KOPT-K1 (cell line): ENCODE measurements around the gene ANO2.

Source experiments
- H3K27ac ChIP-seq: fragments of 200-600 bp; sonication (generic); 2 replicates; pipeline ENCODE4 v1.5.1; 2016; ENCODE audit warnings: antibody characterized with exemption, mild to moderate bottlenecking, low read depth, low read length; ENCODE audit not compliant: poor library complexity, severe bottlenecking
- H3K36me3 ChIP-seq: fragments of 200-600 bp; sonication (generic); 2 replicates; pipeline ENCODE4 v1.5.1; 2017; ENCODE audit warnings: antibody characterized with exemption, mild to moderate bottlenecking, low read length, moderate library complexity; ENCODE audit not compliant: insufficient read depth
- H3K9me3 ChIP-seq: fragments of 200-600 bp; sonication (generic); 2 replicates; pipeline ENCODE4 v1.5.1; 2017; ENCODE audit warnings: antibody characterized with exemption, low read length, mild to moderate bottlenecking; ENCODE audit not compliant: insufficient read depth, poor library complexity, severe bottlenecking

ANO2 gene

GRCh38 chr12:5806371-5807089, 138.5 kb downstream of the ANO2 start:
- Histone ChIP-seq H3K36me3 (no peaks in the 10 kb centered on the region), H3K27ac (no peak overlapping the region), H3K9me3 (no peaks in the 10 kb centered on the region)

DNA sequence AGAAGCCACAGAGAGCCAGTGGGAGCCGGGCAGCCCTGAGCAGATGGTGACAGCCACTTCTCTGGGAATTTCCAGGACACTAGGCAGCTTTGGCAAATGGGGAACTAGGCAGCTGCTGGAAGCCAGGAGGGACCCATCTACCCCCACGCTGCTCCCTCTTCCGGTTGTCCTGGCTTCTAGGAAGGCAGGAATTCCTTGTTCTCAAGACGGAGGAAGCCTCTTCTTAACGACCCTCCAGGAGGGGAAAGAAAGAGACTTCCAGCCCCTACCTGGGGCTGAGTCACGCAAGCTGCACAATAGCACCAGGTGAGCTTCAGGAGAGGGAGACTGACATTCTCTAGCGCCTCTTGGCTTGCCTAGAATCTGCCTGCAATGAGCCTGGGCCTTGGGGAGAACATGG, 141.5 kb downstream of the ANO2 start:
- Histone ChIP-seq H3K9me3 (no peaks in the 10 kb centered on the region), H3K27ac (no peak overlapping the region), H3K36me3 (no peaks in the 10 kb centered on the region)

DNA sequence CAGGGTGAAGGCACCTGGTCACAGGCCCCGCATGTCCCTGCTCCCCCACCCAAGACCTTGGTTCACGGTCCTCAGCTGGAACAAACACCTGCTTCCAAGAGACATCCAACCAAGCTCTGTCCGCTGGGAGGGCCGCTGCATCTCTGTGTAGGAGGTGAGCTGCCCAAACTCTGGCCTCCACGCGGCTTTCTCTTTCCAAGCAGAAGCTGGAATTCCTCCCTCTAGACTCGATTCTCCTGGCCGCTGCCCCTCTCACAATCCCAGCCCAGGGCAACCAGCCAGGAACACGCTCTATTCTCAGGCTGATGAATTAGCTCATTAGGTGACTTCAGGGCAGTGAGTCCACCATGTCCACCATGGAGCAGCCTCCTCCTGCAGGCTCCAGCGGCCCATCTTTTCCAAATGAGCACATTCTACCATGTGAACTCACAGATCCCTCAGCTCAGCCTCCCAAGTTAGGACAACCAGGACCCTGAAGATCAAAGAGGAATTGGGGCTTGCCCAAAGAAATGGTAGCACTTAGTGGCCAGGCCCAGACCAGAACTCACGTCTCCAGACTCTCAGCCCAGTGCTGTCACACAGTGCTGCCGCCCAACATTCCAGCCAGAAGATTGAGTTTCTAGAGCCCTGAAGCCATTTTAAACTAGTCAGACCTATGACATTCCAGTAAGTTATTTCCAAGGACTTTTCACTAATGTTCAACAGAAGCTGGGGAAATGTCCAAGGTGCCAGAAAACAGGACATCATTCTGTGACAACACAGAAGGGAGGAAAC, 146.6 kb downstream of the ANO2 start:
- H3K9me3 ChIP-seq = no peaks in the 10 kb centered on the region
- H3K36me3 ChIP-seq = no peaks in the 10 kb centered on the region
- H3K27ac ChIP-seq = no peak overlapping the region

DNA sequence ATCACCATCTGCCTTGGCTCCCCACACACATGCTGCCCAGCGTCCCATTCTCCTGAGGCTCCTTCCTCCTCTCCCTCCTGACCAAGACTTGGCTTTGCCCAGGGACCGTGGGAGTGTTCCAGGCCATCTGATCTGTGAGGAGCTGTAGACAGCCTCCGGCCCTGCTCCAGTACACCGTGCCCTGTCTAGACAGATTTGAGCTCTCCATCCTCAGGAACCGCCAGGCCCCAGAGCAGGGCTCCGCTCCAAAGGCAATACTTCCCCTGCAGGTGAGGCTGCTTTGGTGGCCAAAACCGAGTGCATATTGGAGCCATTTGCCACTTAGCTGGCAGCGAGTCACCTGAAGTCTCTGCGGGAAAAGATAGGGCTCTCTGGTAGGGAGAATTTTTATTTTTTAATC, 147.4 kb downstream of the ANO2 start:
- Histone ChIP-seq H3K36me3 (no peaks in the 10 kb centered on the region), H3K27ac (no peak overlapping the region), H3K9me3 (no peaks in the 10 kb centered on the region)

DNA sequence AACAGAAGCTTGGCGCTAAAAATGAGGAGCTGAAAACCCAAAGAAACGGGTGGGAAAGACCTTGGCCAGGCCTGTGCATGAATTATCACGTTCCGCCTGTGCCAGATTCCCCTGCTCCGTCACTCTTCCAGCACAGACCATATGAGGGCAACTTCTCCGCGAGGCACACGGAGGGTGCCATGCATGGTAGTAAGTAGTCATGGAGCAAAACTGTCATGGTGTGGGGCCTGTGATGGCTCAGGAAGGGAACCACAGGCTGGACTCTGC, 148.2 kb downstream of the ANO2 start:
- no peaks in the 10 kb centered on the region for H3K9me3 ChIP-seq
- H3K27ac ChIP-seq = no peak overlapping the region
- no peaks in the 10 kb centered on the region for H3K36me3 ChIP-seq

DNA sequence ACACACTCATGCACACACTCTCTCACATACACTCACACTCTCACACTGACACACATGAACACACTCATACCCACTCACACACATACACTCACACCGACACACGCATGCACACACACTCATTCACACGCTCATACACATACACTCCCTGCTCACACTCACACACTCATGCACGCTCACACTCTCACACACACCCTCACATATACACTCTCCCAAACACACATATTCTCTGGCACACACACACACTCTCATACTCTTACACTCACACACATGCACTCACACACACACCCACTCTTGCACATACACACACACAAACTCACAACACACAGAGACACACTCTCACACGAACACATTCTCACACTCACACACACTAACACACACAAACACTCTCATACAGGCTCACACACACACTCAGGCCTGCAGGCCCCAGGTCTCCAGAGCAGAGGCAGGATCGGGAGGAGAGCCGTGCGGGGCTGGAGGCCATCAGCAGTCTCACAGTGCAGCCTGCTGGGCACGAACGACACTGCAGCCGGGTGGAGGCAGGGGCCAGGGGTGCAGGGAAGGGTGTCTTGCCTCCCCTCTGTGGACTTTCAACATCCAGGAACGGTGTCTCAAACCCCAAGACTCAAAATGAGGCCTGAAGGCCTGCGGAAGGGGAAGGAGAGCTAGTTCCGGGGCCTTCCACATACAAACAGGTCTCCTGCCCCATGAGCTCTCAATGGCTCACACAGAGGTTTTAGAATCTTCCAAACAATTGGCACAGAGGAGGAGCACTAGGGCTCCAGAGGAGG, 148.7 kb downstream of the ANO2 start:
- Histone ChIP-seq H3K27ac (no peak overlapping the region), H3K9me3 (no peaks in the 10 kb centered on the region), H3K36me3 (no peaks in the 10 kb centered on the region)

DNA sequence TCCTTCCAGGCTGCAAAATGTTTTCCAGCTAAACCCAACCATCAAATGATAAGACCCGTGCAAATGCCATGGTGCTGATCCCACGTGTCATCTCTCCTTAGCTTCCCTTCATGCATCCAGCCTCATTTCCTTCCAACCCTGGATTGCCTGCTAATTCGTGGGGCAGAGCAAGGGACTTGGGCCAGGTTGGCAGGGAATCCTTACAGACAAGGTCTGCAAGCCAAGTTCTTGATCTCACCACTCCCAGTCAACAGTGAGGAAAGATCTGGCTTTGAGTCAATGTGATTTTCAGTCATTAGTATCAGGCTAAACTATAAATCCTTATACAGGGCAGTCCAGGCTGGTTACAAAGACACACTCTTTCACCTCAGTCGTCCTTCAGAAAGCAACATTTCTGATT, 150.9 kb downstream of the ANO2 start:
- Histone ChIP-seq H3K36me3 (no peaks in the 10 kb centered on the region), H3K27ac (no peak overlapping the region), H3K9me3 (no peaks in the 10 kb centered on the region)

DNA sequence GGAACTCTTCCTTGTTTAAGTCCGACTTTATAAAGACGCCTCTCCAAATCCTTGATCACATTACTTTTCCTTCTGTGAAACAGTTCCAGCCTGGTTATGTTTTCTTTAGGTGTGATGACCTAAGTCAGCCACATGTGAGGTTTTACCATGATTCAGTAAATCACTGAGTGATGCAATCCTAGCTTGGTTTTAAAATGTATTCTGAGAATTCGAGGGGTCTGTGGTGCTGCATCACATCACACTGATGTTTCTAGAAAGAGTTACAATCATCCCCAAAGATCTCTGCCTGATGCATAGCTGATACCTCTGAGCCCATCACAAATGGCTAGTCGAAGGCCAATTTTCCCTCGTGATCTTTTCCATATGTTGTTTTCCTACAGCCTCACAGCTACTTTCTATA, 152.7 kb downstream of the ANO2 start:
- Histone ChIP-seq H3K27ac (no peak overlapping the region), H3K9me3 (no peaks in the 10 kb centered on the region), H3K36me3 (no peaks in the 10 kb centered on the region)

GRCh38 chr12:5789469-5789968, 155.5 kb downstream of the ANO2 start:
- no peaks in the 10 kb centered on the region for H3K9me3 ChIP-seq
- H3K36me3 ChIP-seq = no peaks in the 10 kb centered on the region
- no peak overlapping the region for H3K27ac ChIP-seq

- Histone ChIP-seq H3K9me3 (no peaks in the 10 kb centered on the region), H3K27ac (no peak overlapping the region), H3K36me3 (no peaks in the 10 kb centered on the region)
These were observed 157.2 kb downstream of the ANO2 start for GRCh38 chr12:5787828-5788227.

DNA sequence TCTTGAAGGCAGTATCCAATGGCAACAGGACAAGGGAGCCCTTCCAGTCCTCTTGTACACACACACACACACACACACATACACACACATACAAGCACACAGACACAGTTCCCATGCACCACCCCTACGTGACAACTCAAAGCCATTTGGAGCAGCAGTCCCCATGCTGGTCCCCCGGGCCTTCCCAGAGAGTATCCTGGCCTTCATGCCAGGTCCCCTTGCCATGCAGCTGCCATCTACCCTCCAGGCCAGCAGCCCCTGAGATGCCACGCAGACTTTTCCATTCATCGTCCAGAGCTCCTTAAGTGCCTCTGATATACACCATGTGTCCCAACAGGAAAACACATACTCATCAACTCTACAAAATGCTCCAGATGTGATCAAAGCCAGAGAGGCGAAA, 159.5 kb downstream of the ANO2 start:
- Histone ChIP-seq H3K36me3 (no peaks in the 10 kb centered on the region), H3K9me3 (no peaks in the 10 kb centered on the region), H3K27ac (no peak overlapping the region)

DNA sequence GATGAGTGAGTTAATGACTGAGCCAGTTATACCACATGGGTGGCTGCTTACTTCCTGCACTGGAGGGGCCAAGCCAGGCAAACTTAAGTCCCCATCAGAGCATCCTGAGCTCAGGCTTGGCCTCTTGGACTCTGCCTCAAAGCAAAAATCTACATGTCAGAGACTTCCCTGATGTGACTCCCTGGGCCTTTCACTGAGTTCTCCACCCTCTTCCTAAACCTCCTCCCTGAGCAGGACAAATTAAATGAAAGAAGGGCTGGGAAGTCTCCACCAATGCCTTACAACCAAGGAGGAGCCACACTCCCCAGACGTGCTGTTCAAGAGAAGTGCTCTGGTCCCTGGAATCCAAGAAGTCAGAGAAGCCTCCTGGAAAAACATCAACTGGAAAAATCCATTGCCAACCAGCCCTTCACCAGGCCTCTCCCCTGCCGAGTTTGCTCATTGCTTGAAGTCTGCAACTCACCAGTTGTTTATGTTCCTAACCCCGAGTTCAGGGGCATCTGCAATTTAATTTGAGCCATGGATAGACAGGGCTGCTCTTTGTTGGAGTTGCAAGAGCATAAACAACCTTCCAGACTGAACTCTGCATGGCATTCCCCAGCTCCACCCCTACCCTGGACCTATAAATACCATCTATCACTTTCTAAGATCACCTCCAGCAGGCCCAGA, 160.5 kb downstream of the ANO2 start:
- no peaks in the 10 kb centered on the region for H3K9me3 ChIP-seq
- H3K36me3 ChIP-seq = no peaks in the 10 kb centered on the region
- no peak overlapping the region for H3K27ac ChIP-seq

DNA sequence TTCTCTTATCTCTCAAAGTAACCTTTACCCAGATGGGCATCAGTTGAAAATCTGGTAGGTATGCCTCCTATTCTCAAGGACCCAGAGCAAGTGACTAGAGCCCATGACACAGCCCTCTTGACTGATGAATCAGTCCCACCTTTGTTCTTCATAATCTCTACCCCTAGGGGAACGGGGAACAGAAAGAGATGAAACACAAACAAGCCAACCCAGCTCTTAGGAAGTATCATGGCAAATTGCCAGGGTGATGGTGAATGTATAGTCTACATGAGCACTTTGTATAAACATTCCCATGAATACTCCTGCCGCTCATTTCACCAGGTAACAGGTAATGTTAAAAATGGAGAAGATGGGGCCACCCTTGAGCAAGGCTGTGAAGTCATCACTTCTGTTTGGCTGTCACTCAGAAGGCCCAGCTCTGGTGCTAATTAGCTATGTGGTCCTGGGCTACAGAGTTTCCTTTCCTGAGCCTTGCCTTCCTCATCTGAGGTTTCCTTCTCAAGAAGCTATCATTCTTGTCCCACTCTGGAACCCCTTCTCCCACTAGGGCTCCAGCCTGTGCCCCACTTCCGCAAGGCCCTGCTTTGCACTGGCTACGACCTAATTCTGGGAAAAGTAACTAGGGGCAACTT, 161.7 kb downstream of the ANO2 start:
- Histone ChIP-seq H3K27ac (no peak overlapping the region), H3K36me3 (no peaks in the 10 kb centered on the region), H3K9me3 (no peaks in the 10 kb centered on the region)

GRCh38 chr12:5780536-5780935, 164.5 kb downstream of the ANO2 start:
- Histone ChIP-seq H3K36me3 (no peaks in the 10 kb centered on the region), H3K9me3 (no peaks in the 10 kb centered on the region), H3K27ac (no peak overlapping the region)

DNA sequence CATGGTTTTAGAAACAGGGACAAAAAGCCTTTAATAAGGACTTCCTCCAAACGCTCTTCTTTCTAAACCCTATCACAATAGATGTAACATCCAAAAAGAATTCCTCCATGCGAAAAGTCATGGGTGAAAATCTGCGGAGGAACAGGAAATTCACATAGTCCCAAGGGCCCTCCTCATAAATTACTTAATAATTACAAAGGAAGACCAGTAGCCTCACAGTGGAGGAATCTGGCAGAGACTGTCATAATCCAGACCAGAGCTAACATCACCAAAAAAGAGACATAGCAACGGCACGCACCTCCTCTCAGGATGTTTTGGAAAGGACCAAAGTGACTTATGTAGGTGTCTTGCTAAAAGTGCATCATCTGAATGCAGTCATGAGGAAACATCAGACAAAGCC, 165.7 kb downstream of the ANO2 start:
- Histone ChIP-seq H3K9me3 (no peaks in the 10 kb centered on the region), H3K36me3 (no peaks in the 10 kb centered on the region), H3K27ac (no peak overlapping the region)
